ENCODE results near the gene MOGAT3. TPM values are rescaled to one million over a fixed set of nuclear protein-coding genes. Genes with fewer than 3 reads are reported as not detected.

MOGAT3 gene
- total RNA-seq, 4 donors from 2014 or later: not detected

DNA sequence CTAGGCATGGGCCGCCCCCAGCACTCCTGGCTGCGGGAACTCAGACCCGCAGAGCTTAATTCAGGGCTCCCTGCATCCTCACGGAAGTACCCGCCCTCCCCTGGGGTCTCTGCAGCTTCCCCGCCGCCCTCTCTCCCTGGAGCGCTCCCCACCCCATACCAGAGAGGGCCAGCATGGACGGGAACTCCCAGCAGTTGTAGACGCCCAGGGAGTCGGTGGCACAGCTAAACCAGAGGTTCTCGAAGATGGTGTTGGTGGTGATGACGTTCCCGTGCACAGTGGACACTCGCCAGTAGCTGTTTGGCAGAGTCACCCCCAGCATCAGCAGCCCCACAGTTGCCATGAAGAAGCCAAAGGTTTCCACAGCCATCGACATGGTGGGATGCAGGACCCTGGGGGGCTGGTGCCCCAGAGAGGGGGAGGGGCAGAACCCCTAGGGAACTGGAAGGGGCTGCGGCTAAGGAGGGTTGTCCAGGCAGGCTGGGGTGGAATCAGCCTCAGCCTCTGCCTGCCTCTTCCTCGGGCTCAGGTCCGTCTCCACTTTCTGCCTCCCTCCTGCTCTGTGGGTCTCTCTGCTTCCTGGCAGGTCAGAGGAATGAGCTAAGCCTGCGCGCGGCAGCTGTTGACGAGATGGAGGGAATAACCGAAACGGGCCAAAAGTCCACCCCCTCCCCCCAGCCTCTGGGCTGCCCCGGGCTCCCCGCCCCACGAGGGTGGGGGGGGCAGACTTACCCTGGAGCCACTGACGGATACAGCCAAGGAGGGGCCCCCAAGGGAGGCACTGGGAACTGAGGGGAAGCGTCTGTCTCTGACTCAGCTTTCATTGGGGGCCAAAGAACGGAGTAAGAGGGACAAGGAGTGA is 36.6 kb upstream of the MOGAT3 start, which contains the start of gene CLDN15:
Gene CLDN15, minus strand, starts transcription at position 597 of the 862 bp plus-strand sequence. Its CDS starts 221 bp downstream, at position 376.
- Histone ChIP-seq H3K27ac (peak within 1 kb of the TSS; percentile 10 to 84 (median 80)), H3K4me1 (peaks cover 0 to 70% (median 17%) of the 10 kb centered on the region in 3 donors), H3K27me3 (peaks cover 3% of the 10 kb centered on the region), H3K9me3 (no peaks in the 10 kb centered on the region), H3K36me3 (peaks cover 0 to 61% of the 10 kb centered on the region in 2 donors), H3K4me3 (peak within 1 kb of the TSS in 1 of 2 donors; percentile 40)
- ATAC-seq: peak; percentile 79
- TF ChIP-seq POLR2A (IDR thresholded peaks at IDR 0.05): no peak
- peak; percentile 49 for TF ChIP-seq POLR2AphosphoS5 (IDR thresholded peaks at IDR 0.05)
- WGBS, 2 donors (ENCODE audit: low coverage in 1 of 2): 14 to 65% methylated on average over 2 of the region's 31 CpGs

DNA sequence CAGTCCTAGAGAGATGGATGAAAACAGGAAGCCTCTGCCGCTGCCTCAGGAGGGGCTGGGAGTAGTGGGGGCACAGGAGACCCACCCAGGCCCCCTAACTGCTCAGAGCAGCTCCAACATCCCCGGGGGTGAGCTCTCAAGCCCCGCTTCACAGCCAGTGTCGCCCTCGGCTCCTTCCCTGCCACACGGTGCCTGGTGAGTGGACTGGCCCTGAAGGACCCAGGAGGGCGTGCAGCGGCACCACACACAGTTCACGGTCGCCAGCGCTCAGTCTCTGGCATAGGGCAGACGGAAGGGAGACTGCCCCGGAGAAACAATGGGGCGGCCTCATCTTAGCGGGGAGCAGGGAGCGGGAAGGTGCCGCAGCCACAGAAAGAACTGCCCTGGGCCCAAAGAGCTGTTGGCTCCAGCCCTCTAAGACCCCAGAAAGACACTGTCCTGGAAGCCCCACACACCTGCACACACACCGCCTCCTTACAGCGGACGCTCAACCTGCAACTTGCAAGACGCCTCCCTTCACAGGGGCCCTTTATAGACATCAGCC is 35.5 kb upstream of the MOGAT3 start:
- 100% methylated on average over 3 to 5 of the region's 21 CpGs for WGBS, 2 donors (ENCODE audit: low coverage in 1 of 2)
- TF ChIP-seq POLR2A (IDR thresholded peaks at IDR 0.05): no peak
- TF ChIP-seq POLR2AphosphoS5 (IDR thresholded peaks at IDR 0.05): no peak
- TF ChIP-seq, protein P1, sequence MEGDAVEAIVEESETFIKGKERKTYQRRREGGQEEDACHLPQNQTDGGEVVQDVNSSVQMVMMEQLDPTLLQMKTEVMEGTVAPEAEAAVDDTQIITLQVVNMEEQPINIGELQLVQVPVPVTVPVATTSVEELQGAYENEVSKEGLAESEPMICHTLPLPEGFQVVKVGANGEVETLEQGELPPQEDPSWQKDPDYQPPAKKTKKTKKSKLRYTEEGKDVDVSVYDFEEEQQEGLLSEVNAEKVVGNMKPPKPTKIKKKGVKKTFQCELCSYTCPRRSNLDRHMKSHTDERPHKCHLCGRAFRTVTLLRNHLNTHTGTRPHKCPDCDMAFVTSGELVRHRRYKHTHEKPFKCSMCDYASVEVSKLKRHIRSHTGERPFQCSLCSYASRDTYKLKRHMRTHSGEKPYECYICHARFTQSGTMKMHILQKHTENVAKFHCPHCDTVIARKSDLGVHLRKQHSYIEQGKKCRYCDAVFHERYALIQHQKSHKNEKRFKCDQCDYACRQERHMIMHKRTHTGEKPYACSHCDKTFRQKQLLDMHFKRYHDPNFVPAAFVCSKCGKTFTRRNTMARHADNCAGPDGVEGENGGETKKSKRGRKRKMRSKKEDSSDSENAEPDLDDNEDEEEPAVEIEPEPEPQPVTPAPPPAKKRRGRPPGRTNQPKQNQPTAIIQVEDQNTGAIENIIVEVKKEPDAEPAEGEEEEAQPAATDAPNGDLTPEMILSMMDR (IDR thresholded peaks at IDR 0.05): no peak
- TF ChIP-seq EP300 (IDR thresholded peaks at IDR 0.05): no peak
- H3K27ac ChIP-seq: no peak overlapping the region
- no peak overlapping the region for H3K4me3 ChIP-seq
- no peak for ATAC-seq
- peaks cover 0 to 60% of the 10 kb centered on the region in 2 donors for H3K36me3 ChIP-seq
- H3K27me3 ChIP-seq: peaks cover 12% of the 10 kb centered on the region
- no peaks in the 10 kb centered on the region for H3K9me3 ChIP-seq
- peaks cover 0 to 72% (median 22%) of the 10 kb centered on the region in 3 donors for H3K4me1 ChIP-seq

DNA sequence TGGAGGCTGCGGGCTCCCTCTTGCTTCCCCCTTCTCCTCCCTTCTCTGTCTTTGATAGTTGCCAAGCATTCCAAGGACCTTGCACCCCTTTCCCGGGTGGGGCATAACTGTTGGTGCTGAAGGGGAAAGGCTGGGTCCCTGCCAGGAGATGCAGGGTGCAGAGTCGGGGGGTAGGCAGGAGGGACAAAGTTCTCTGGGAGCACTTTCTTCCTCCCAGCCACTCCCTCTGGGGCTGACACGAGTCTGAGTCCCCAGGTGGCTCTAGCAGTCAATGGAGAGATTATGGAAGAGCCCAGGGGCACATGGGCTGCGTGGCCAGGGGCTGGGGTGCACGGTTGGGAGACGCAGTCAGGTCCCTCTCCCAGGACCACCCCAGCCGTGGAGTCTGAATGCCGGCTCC is 34.7 kb upstream of the MOGAT3 start:
- peaks cover 0 to 54% of the 10 kb centered on the region in 2 donors for H3K36me3 ChIP-seq
- no peaks in the 10 kb centered on the region for H3K9me3 ChIP-seq

DNA sequence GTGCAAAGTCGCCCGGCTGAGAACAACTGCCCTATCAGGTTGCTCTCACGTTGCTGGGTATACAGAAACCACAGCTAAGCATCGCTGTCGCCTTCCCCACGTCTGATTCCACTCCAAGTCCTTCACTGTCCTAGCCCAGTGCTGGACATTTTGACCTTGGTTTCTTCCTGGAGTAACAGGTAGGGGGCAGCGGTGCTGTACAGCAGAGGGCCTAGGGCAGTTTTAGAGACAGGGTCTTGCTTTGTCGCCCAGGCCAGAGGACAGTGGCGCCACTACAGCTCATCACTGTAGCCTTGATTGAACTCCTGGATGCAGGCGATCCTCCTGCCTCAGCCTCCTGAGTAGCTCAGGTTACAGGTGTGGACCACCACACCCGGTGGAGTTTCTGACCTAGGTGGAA is 34.2 kb upstream of the MOGAT3 start:
- WGBS, 2 donors (ENCODE audit: low coverage in 1 of 2): 48% methylated on average over 3 of the region's 11 CpGs; no CpG with 5 or more reads in 1 of the 2 donors
- no peak overlapping the region for H3K4me3 ChIP-seq
- H3K4me1 ChIP-seq: peaks cover 0 to 59% (median 22%) of the 10 kb centered on the region in 3 donors
- TF ChIP-seq POLR2AphosphoS5 (IDR thresholded peaks at IDR 0.05) (no peak), EP300 (IDR thresholded peaks at IDR 0.05) (no peak)
- TF ChIP-seq, protein P1 (IDR thresholded peaks at IDR 0.05): peak in 1 of 4 experiments; percentile 32
- no peaks in the 10 kb centered on the region for H3K9me3 ChIP-seq
- H3K27ac ChIP-seq: no peak overlapping the region
- peaks cover 12% of the 10 kb centered on the region for H3K27me3 ChIP-seq
- no peak for ATAC-seq
- peaks cover 0 to 53% of the 10 kb centered on the region in 2 donors for H3K36me3 ChIP-seq

More for the DNA sequence above, 34.7 kb upstream of the MOGAT3 start:
- no peak overlapping the region for H3K27ac ChIP-seq
- ATAC-seq: no peak
- WGBS, 2 donors (ENCODE audit: low coverage in 1 of 2): 72% methylated on average over 4 of the region's 9 CpGs; no CpG with 5 or more reads in 1 of the 2 donors
- H3K4me1 ChIP-seq: peaks cover 0 to 63% (median 22%) of the 10 kb centered on the region in 3 donors
- no peak for TF ChIP-seq POLR2AphosphoS5 (IDR thresholded peaks at IDR 0.05)
- TF ChIP-seq EP300 (IDR thresholded peaks at IDR 0.05): no peak
- TF ChIP-seq, protein P1 (IDR thresholded peaks at IDR 0.05): no peak
- TF ChIP-seq POLR2A (IDR thresholded peaks at IDR 0.05): no peak
- peaks cover 12% of the 10 kb centered on the region for H3K27me3 ChIP-seq
- no peak overlapping the region for H3K4me3 ChIP-seq

DNA sequence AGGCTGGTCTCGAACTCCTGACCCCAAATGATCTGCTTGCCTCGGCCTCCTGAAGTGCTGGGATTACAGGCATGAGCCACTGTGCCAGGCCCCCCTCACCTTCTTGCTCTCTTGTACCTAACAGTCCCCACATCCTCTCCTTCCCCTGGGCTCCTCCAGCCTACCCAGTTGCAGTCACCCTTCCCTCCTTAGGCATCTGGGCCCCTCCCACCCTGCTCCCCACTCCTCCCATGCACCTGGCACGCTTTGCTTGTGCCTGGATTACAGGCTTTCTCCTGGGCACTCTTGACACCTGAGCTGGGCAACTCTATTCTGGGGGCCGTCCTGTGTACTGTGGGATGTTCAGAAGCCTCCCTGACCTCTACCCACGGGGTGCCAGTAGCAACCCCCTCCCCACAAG is 33.8 kb upstream of the MOGAT3 start:
- peaks cover 12% of the 10 kb centered on the region for H3K27me3 ChIP-seq
- TF ChIP-seq, protein P1 (IDR thresholded peaks at IDR 0.05): no peak
- TF ChIP-seq POLR2A (IDR thresholded peaks at IDR 0.05) (no peak), POLR2AphosphoS5 (IDR thresholded peaks at IDR 0.05) (no peak), EP300 (IDR thresholded peaks at IDR 0.05) (no peak)
- H3K36me3 ChIP-seq: peaks cover 0 to 50% of the 10 kb centered on the region in 2 donors
- H3K9me3 ChIP-seq: no peaks in the 10 kb centered on the region
- no peak for ATAC-seq
- H3K4me1 ChIP-seq: peaks cover 0 to 54% (median 22%) of the 10 kb centered on the region in 3 donors
- no peak overlapping the region for H3K27ac ChIP-seq
- no peak overlapping the region for H3K4me3 ChIP-seq
- WGBS, 2 donors (ENCODE audit: low coverage in 1 of 2): 71 to 100% methylated on average over 2 to 5 of the region's 5 CpGs

Data from gastroesophageal sphincter (tissue), 4 donors.